Osteoblast (primary cell): ENCODE data around the gene EYS. TPM values are rescaled to one million over a fixed set of nuclear protein-coding genes. Genes with fewer than 3 reads are reported as not detected.
"Not testable (repeated sequence)": the region's sequence is repeated elsewhere in the genome, so short reads cannot be mapped to it uniquely, and the experiment has no call there.

ENCODE experiments used
- DNase-seq: peaks from one replicate; pipeline ENCODE4 v3.0.0; 2011; ENCODE audit warnings: low spot score, mixed read lengths; ENCODE audit not compliant: insufficient read length; ENCODE audit errors: missing footprints
- H2AFZ ChIP-seq: 2 replicates; pipeline ENCODE4 v1.6.0; 2011; ENCODE audit warnings: mild to moderate bottlenecking, low read length
- H3K27ac ChIP-seq: 2 replicates; pipeline ENCODE4 v1.5.1; 2011; ENCODE audit warnings: mild to moderate bottlenecking, low read depth, low read length, moderate library complexity
- H3K27me3 ChIP-seq: 2 replicates; pipeline ENCODE4 v1.6.0; 2012; ENCODE audit warnings: mild to moderate bottlenecking, control low read depth, inconsistent platforms, low read length, moderate library complexity; ENCODE audit not compliant: insufficient read depth
- H3K36me3 ChIP-seq: 2 replicates; pipeline ENCODE4 v1.5.1; 2011; ENCODE audit warnings: mild to moderate bottlenecking, low read length, control low read depth, moderate library complexity; ENCODE audit not compliant: insufficient read depth
- H3K4me1 ChIP-seq: 2 replicates; pipeline ENCODE4 v1.5.1; 2011; ENCODE audit warnings: mild to moderate bottlenecking, low read length, control low read depth, moderate library complexity; ENCODE audit not compliant: insufficient read depth
- H3K4me2 ChIP-seq: 2 replicates; pipeline ENCODE4 v1.6.0; 2011; ENCODE audit warnings: mild to moderate bottlenecking, low read length; ENCODE audit not compliant: insufficient read depth
- H3K4me3 ChIP-seq: fragments of 200-600 bp; sonication (generic); 3 replicates; pipeline ENCODE4 v1.5.1; 2012; ENCODE audit warnings: mild to moderate bottlenecking, low read length, inconsistent platforms; ENCODE audit not compliant: insufficient read depth
- H3K79me2 ChIP-seq: 2 replicates; pipeline ENCODE4 v1.6.0; 2012; ENCODE audit warnings: mild to moderate bottlenecking, low read length, control low read depth, inconsistent platforms; ENCODE audit not compliant: insufficient read depth
- H3K9me3 ChIP-seq: 2 replicates; pipeline ENCODE4 v1.5.1; 2011; ENCODE audit warnings: low read depth, low read length, control low read depth
- H4K20me1 ChIP-seq: 2 replicates; pipeline ENCODE4 v1.6.0; 2012; ENCODE audit warnings: mild to moderate bottlenecking, low read length, control low read depth; ENCODE audit not compliant: insufficient read depth
- CTCF ChIP-seq: IDR thresholded peaks from 2 replicates; pipeline ENCODE4 v1.5.1; 2011; ENCODE audit warnings: mild to moderate bottlenecking, low read depth, low read length, moderate library complexity; ENCODE audit errors: extremely low read depth
- total RNA-seq: library from RNA; depleted of rRNA; stranded (reverse); fragments of >200 nt; gene quantifications from 2 replicates; pipeline ENCODE4 v1.2.3, GENCODE V29; 2012

EYS gene
- total RNA-seq, 1 donor = under 0.01 TPM

- no peak for TF ChIP-seq CTCF
- no peaks in the 10 kb centered on the region for H4K20me1 ChIP-seq
- no peak overlapping the region for H3K4me3 ChIP-seq
- H3K9me3 ChIP-seq = no peaks in the 10 kb centered on the region
- no peaks in the 10 kb centered on the region for H3K36me3 ChIP-seq
- peaks cover 6% of the 10 kb centered on the region for H3K4me1 ChIP-seq
- H3K4me2 ChIP-seq = no peak overlapping the region
- DNase-seq = no peak
- H2AFZ ChIP-seq = no peak overlapping the region
- no peak overlapping the region for H3K27ac ChIP-seq
- H3K27me3 ChIP-seq = peaks cover 4% of the 10 kb centered on the region
- no peaks in the 10 kb centered on the region for H3K79me2 ChIP-seq
Measured at GRCh38 chr6:63739094-63739687, 1967.8 kb downstream of the EYS start.

- not testable (repeated sequence) for H2AFZ ChIP-seq, H3K4me2 ChIP-seq, H3K79me2 ChIP-seq, H3K9me3 ChIP-seq, H4K20me1 ChIP-seq, H3K4me1 ChIP-seq, H3K27me3 ChIP-seq, H3K36me3 ChIP-seq, DNase-seq, H3K4me3 ChIP-seq, H3K27ac ChIP-seq
Measured at GRCh38 chr6:63738190-63738589, 1968.8 kb downstream of the EYS start.

GRCh38 chr6:63734923-63735322, 1972.1 kb downstream of the EYS start:
- Histone ChIP-seq H3K4me1 (peaks cover 7% of the 10 kb centered on the region), H3K4me3 (no peak overlapping the region), H3K27ac (no peak overlapping the region), H3K79me2 (no peaks in the 10 kb centered on the region), H2AFZ (no peak overlapping the region), H4K20me1 (no peaks in the 10 kb centered on the region), H3K27me3 (no peaks in the 10 kb centered on the region), H3K36me3 (no peaks in the 10 kb centered on the region), H3K4me2 (no peak overlapping the region), H3K9me3 (no peaks in the 10 kb centered on the region)
- DNase-seq = no peak
- no peak for TF ChIP-seq CTCF

GRCh38 chr6:63732336-63732735, 1974.7 kb downstream of the EYS start:
- Histone ChIP-seq H3K27ac (no peak overlapping the region), H3K27me3 (no peaks in the 10 kb centered on the region), H4K20me1 (no peaks in the 10 kb centered on the region), H2AFZ (no peak overlapping the region), H3K4me3 (no peak overlapping the region), H3K36me3 (no peaks in the 10 kb centered on the region), H3K9me3 (no peaks in the 10 kb centered on the region), H3K4me1 (peaks cover 7% of the 10 kb centered on the region), H3K79me2 (no peaks in the 10 kb centered on the region), H3K4me2 (peak overlapping the region; percentile 32)
- TF ChIP-seq CTCF = no peak
- DNase-seq = no peak
